HG03521 (cell line): Measurements from ENCODE around the gene SCYL3.
A peak's percentile ranks its signal among the peaks of the same experiment; 100 is the strongest.
"Not testable (repeated sequence)": the region's sequence is repeated elsewhere in the genome, so short reads cannot be mapped to it uniquely, and the experiment has no call there.

Experiments
- ATAC-seq: cut with Tn5 transposase; IDR thresholded peaks from one replicate; pipeline ENCODE4 v1.9.1; 2021; ENCODE audit warnings: mild to moderate bottlenecking, moderate library complexity; ENCODE audit not compliant: unreplicated experiment

Gene SCYL3

GRCh38 chr1:169893645-169894423, at the start of gene SCYL3:
SCYL3 (minus strand) TSS chr1:169893896; CDS start chr1:169888840, 5,056 bp downstream.
- peak; percentile 76 for ATAC-seq

- no peak for ATAC-seq
These were observed 48.5 kb upstream of the SCYL3 start for GRCh38 chr1:169941982-169942830.

- ATAC-seq = no peak
These were observed 40.5 kb upstream of the SCYL3 start for GRCh38 chr1:169933984-169934725.

GRCh38 chr1:169931795-169932231, 38.1 kb upstream of the SCYL3 start:
- ATAC-seq = no peak

GRCh38 chr1:169929210-169929526, 35.5 kb upstream of the SCYL3 start:
- ATAC-seq = no peak

- ATAC-seq = peak; percentile 58
These were observed 34.9 kb upstream of the SCYL3 start for GRCh38 chr1:169928438-169929209.

- peak; percentile 58 for ATAC-seq
These were observed 32.1 kb upstream of the SCYL3 start for GRCh38 chr1:169925505-169926482.

GRCh38 chr1:169924829-169925228, 31.1 kb upstream of the SCYL3 start:
- no peak for ATAC-seq

- ATAC-seq = no peak
These were observed 30.4 kb upstream of the SCYL3 start for GRCh38 chr1:169924063-169924462.

- no peak for ATAC-seq
These were observed 27.4 kb upstream of the SCYL3 start for GRCh38 chr1:169921080-169921479.

- no peak for ATAC-seq
These were observed 25.2 kb upstream of the SCYL3 start for GRCh38 chr1:169918927-169919326.

GRCh38 chr1:169918220-169918619, 24.5 kb upstream of the SCYL3 start:
- not testable (repeated sequence) for ATAC-seq

GRCh38 chr1:169915150-169915549, 21.5 kb upstream of the SCYL3 start:
- ATAC-seq = no peak

- no peak for ATAC-seq
These were observed 20.8 kb upstream of the SCYL3 start for GRCh38 chr1:169914531-169914930.

GRCh38 chr1:169909499-169909898, 15.8 kb upstream of the SCYL3 start:
- ATAC-seq = no peak

GRCh38 chr1:169906938-169907337, 13.2 kb upstream of the SCYL3 start:
- no peak for ATAC-seq

- no peak for ATAC-seq
These were observed 11.1 kb upstream of the SCYL3 start for GRCh38 chr1:169904834-169905233.

- no peak for ATAC-seq
These were observed 9.1 kb upstream of the SCYL3 start for GRCh38 chr1:169902751-169903150.

- no peak for ATAC-seq
These were observed 7.4 kb upstream of the SCYL3 start for GRCh38 chr1:169901115-169901514.
